Peyer's patch (tissue), 4 donors: ENCODE data around the gene HBG2.

Source experiments
- POLR2A ChIP-seq, 2 donors: fragments of 450-650 bp; IDR thresholded peaks; one replicate each; pipeline ENCODE4 v1.5.1; 2017; ENCODE audit warnings: antibody characterized with exemption in 2 of 2, mild to moderate bottlenecking in 2 of 2, moderate library complexity in 2 of 2
- TF ChIP-seq, protein P1 (sequence below), 6 experiments: fragments of 450-650 bp in 4 of 6; fragments of 200-600 bp in 2 of 6; sonication (generic) in 1 of 6; IDR thresholded peaks; one replicate each; pipeline ENCODE4 v1.5.1; 2017 to 2019; ENCODE audit warnings: antibody characterized with exemption in 6 of 6, mild to moderate bottlenecking in 3 of 6, moderate library complexity in 1 of 6

DNA sequence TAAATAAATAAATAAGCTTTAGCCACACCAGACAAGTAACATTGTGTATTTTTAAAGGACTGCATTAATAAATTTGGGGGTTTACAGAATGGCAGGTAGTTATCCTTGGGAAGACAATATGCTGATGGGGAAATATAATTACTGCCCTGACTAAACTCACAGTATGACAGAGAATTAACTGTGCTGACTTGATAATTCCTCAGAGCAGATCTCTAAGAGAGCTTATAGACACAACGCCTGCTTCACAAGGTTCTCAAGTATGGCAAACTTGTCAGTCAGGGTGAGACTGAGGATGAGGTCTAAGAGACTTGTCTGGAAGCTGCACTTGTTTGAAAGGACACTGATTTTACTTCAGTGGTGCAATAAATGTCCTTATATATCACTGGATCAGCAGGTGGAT lies 43.9 kb upstream of the HBG2 start:
- TF ChIP-seq, protein P1, sequence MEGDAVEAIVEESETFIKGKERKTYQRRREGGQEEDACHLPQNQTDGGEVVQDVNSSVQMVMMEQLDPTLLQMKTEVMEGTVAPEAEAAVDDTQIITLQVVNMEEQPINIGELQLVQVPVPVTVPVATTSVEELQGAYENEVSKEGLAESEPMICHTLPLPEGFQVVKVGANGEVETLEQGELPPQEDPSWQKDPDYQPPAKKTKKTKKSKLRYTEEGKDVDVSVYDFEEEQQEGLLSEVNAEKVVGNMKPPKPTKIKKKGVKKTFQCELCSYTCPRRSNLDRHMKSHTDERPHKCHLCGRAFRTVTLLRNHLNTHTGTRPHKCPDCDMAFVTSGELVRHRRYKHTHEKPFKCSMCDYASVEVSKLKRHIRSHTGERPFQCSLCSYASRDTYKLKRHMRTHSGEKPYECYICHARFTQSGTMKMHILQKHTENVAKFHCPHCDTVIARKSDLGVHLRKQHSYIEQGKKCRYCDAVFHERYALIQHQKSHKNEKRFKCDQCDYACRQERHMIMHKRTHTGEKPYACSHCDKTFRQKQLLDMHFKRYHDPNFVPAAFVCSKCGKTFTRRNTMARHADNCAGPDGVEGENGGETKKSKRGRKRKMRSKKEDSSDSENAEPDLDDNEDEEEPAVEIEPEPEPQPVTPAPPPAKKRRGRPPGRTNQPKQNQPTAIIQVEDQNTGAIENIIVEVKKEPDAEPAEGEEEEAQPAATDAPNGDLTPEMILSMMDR (IDR thresholded peaks at IDR 0.05), result no peak
- no peak for TF ChIP-seq POLR2A (IDR thresholded peaks at IDR 0.05)
